BLaER1 (cell line): ENCODE measurements around the gene OR2D2.
"Not testable (repeated sequence)": the region's sequence is repeated elsewhere in the genome, so short reads cannot be mapped to it uniquely, and the experiment has no call there.

Experiments
- H3K27ac ChIP-seq: shearing (Covaris generic); formaldehyde crosslinking; 2 replicates; pipeline ENCODE4 v1.8.1; 2022
- H3K27me3 ChIP-seq: shearing (Covaris generic); formaldehyde crosslinking; 2 replicates; pipeline ENCODE4 v1.8.1; 2022
- H3K36me3 ChIP-seq: shearing (Covaris generic); formaldehyde crosslinking; 2 replicates; pipeline ENCODE4 v1.8.1; 2022
- H3K4me1 ChIP-seq: shearing (Covaris generic); formaldehyde crosslinking; 2 replicates; pipeline ENCODE4 v1.8.1; 2022
- H3K4me2 ChIP-seq: shearing (Covaris generic); formaldehyde crosslinking; 2 replicates; pipeline ENCODE4 v1.8.1; 2022
- H3K4me3 ChIP-seq: shearing (Covaris generic); formaldehyde crosslinking; 2 replicates; pipeline ENCODE4 v1.8.1; 2022
- H3K9ac ChIP-seq: shearing (Covaris generic); formaldehyde crosslinking; 2 replicates; pipeline ENCODE4 v1.8.1; 2022
- H3K9me3 ChIP-seq: shearing (Covaris generic); formaldehyde crosslinking; 2 replicates; pipeline ENCODE4 v1.8.1; 2022
- H4K20me1 ChIP-seq: shearing (Covaris generic); formaldehyde crosslinking; 2 replicates; pipeline ENCODE4 v1.8.1; 2022
- Cebpa-rat ChIP-seq: shearing (Covaris generic); IDR thresholded peaks from 2 replicates; pipeline ENCODE4 v1.8.1; 2022

Gene OR2D2

DNA sequence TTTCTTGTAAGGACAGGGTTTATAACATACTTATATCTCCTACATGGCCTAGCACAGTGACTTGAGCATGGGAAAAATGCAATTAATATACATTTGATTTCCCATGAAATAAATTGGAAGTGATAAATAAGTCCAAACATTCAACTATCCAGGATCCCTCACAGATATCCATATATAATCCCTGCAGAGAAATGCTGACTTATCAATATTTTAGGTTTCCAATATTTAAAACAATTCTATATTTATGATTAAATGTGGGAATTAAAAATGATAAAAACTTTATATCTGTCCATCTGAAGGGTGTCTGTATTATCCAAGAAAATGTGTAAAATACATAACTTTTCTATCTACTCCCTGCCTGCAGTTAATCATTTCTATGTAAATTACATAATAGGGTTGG lies 9.5 kb downstream of the OR2D2 start:
- Histone ChIP-seq H3K27ac (no peak overlapping the region), H3K9ac (no peak overlapping the region), H3K27me3 (no peaks in the 10 kb centered on the region), H3K4me3 (no peak overlapping the region), H3K9me3 (no peaks in the 10 kb centered on the region), H3K4me1 (no peaks in the 10 kb centered on the region), H3K4me2 (no peak overlapping the region), H4K20me1 (no peaks in the 10 kb centered on the region), H3K36me3 (no peaks in the 10 kb centered on the region)
- TF ChIP-seq Cebpa-rat = no peak

DNA sequence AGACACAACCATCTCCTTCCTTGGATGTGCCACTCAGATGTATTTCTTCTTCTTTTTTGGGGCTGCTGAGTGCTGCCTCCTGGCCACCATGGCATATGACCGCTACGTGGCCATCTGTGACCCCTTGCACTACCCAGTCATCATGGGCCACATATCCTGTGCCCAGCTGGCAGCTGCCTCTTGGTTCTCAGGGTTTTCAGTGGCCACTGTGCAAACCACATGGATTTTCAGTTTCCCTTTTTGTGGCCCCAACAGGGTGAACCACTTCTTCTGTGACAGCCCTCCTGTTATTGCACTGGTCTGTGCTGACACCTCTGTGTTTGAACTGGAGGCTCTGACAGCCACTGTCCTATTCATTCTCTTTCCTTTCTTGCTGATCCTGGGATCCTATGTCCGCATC lies 15.4 kb downstream of the OR2D2 start:
- Histone ChIP-seq H3K4me3 (no peak overlapping the region), H4K20me1 (no peaks in the 10 kb centered on the region), H3K9ac (no peak overlapping the region), H3K4me1 (no peaks in the 10 kb centered on the region), H3K27me3 (no peaks in the 10 kb centered on the region), H3K27ac (no peak overlapping the region), H3K36me3 (no peaks in the 10 kb centered on the region), H3K9me3 (peaks cover 9% of the 10 kb centered on the region), H3K4me2 (no peak overlapping the region)
- TF ChIP-seq Cebpa-rat = no peak

GRCh38 chr11:6876325-6876724 lies 16.0 kb downstream of the OR2D2 start, which contains the start of gene OR10A4:
Gene OR10A4 (plus strand): TSS chr11:6876625. CDS start chr11:6876648, 23 bp downstream.
- no peaks in the 10 kb centered on the region for H3K27me3 ChIP-seq
- peaks cover 9% of the 10 kb centered on the region for H3K9me3 ChIP-seq
- no peak within 1 kb of the TSS for H3K4me3 ChIP-seq
- H3K4me1 ChIP-seq = no peaks in the 10 kb centered on the region
- H3K4me2 ChIP-seq = no peak within 1 kb of the TSS
- H3K9ac ChIP-seq = no peak within 1 kb of the TSS
- H3K36me3 ChIP-seq = no peaks in the 10 kb centered on the region
- H4K20me1 ChIP-seq = no peaks in the 10 kb centered on the region
- no peak for TF ChIP-seq Cebpa-rat
- H3K27ac ChIP-seq = no peak within 1 kb of the TSS

- Histone ChIP-seq H3K4me3 (no peak overlapping the region), H4K20me1 (no peaks in the 10 kb centered on the region), H3K9me3 (peaks cover 9% of the 10 kb centered on the region), H3K9ac (no peak overlapping the region), H3K27me3 (no peaks in the 10 kb centered on the region), H3K36me3 (no peaks in the 10 kb centered on the region), H3K4me1 (no peaks in the 10 kb centered on the region), H3K4me2 (no peak overlapping the region), H3K27ac (no peak overlapping the region)
- TF ChIP-seq Cebpa-rat = no peak
Measured at GRCh38 chr11:6875761-6876160, 16.5 kb downstream of the OR2D2 start.

DNA sequence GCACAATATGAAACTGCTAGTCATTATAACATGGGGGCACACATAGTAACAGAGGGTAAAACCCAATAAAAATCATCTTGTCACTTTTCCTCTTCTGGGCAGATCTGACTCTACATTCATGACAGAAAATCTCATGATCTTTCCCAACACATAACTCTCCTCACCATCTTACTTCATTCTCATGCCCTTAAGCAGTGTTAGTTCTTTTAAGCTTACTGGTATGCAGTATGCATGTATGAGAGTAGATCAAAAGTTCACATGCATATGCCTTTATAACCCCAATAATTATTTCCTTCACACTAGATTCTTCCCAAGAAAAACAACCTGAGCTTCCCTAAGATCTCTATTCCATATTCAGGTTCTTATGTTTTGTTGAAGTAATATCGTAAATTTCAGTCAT lies 21.0 kb downstream of the OR2D2 start:
- H3K27ac ChIP-seq = no peak overlapping the region
- H3K36me3 ChIP-seq = no peaks in the 10 kb centered on the region
- no peak overlapping the region for H3K4me3 ChIP-seq
- no peak overlapping the region for H3K4me2 ChIP-seq
- no peaks in the 10 kb centered on the region for H3K4me1 ChIP-seq
- no peak overlapping the region for H3K9ac ChIP-seq
- H4K20me1 ChIP-seq = no peaks in the 10 kb centered on the region
- no peaks in the 10 kb centered on the region for H3K27me3 ChIP-seq
- no peaks in the 10 kb centered on the region for H3K9me3 ChIP-seq
- TF ChIP-seq Cebpa-rat = no peak

DNA sequence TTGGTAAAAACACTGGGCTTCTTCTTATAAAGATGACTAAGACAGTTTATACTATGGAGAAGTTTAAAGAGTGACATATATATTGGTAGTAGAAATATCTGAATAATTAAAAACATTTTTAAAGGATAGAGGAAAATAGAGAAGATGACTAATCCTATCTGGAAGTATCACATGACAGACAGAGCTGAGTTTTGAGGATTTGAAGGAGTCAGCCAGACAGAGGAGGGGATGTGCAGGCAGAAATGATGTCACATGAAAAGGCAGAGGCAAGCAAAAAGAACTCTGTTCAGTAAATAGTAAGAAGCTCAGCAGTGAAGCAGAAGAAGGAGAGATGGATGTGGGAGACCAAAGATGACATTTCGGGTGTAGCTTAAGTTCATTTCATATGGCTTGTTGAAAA lies 27.9 kb downstream of the OR2D2 start:
- Histone ChIP-seq H3K9me3 (no peaks in the 10 kb centered on the region), H3K27ac (no peak overlapping the region), H3K9ac (no peak overlapping the region), H3K36me3 (no peaks in the 10 kb centered on the region), H3K4me2 (no peak overlapping the region), H3K27me3 (no peaks in the 10 kb centered on the region), H3K4me1 (no peaks in the 10 kb centered on the region), H4K20me1 (no peaks in the 10 kb centered on the region), H3K4me3 (no peak overlapping the region)
- no peak for TF ChIP-seq Cebpa-rat

GRCh38 chr11:6862961-6863360 lies 29.3 kb downstream of the OR2D2 start, which contains the start of gene OR10A2:
Gene OR10A2 (plus strand): TSS chr11:6863057. CDS start chr11:6869755, 6,698 bp downstream.
- no peaks in the 10 kb centered on the region for H3K4me1 ChIP-seq
- H3K27ac ChIP-seq = no peak within 1 kb of the TSS

GRCh38 chr11:6856871-6857270 lies 35.4 kb downstream of the OR2D2 start:
- TF ChIP-seq Cebpa-rat = no peak
- no peak overlapping the region for H3K27ac ChIP-seq
- H3K9ac ChIP-seq = no peak overlapping the region
- no peak overlapping the region for H3K4me3 ChIP-seq
- H3K4me2 ChIP-seq = no peak overlapping the region
- H3K4me1 ChIP-seq = no peaks in the 10 kb centered on the region
- no peaks in the 10 kb centered on the region for H3K27me3 ChIP-seq
- H3K9me3 ChIP-seq = peaks cover 9% of the 10 kb centered on the region; the same call in 1 of the 2 replicates
- no peaks in the 10 kb centered on the region for H4K20me1 ChIP-seq
- no peaks in the 10 kb centered on the region for H3K36me3 ChIP-seq

More at GRCh38 chr11:6862961-6863360, 29.3 kb downstream of the OR2D2 start, which contains the start of gene OR10A2:
- Histone ChIP-seq H3K36me3 (no peaks in the 10 kb centered on the region), H3K9ac (no peak within 1 kb of the TSS), H3K4me3 (no peak within 1 kb of the TSS), H4K20me1 (no peaks in the 10 kb centered on the region), H3K9me3 (no peaks in the 10 kb centered on the region), H3K27me3 (no peaks in the 10 kb centered on the region), H3K4me2 (no peak within 1 kb of the TSS)
- TF ChIP-seq Cebpa-rat = no peak

DNA sequence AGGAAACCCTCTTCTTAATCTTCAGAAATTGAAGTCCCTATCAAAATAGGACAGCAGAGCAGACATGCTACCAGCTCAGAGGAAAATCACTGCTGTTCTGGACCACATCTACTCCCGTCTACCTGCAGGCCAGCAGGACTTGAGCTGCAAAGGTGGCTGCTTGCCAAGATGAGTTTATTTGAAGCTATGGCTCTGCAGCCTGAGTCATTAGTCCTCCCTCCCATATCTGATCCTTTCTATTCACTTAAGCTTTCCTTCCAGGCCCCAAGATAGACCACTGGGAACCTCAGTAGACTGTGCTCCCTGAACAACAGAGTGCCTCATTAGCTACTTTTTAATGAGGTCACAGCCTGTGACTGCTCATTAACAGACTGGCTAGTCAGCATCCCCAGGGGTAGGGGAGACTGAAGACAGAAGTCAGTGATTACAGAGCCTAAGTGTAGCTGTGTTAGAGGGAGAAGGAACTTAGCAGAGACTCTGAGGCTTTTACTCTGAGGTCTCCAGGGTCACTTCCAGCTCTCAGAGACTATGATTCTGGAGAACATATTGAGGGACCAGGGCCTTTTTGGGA lies 36.2 kb downstream of the OR2D2 start:
- Histone ChIP-seq H3K9me3 (peaks cover 12% of the 10 kb centered on the region; the same call in 1 of the 2 replicates), H3K27ac (no peak overlapping the region), H3K4me1 (no peaks in the 10 kb centered on the region), H3K27me3 (no peaks in the 10 kb centered on the region), H3K9ac (no peak overlapping the region), H3K4me2 (no peak overlapping the region), H4K20me1 (no peaks in the 10 kb centered on the region), H3K4me3 (no peak overlapping the region), H3K36me3 (no peaks in the 10 kb centered on the region)
- TF ChIP-seq Cebpa-rat = no peak

DNA sequence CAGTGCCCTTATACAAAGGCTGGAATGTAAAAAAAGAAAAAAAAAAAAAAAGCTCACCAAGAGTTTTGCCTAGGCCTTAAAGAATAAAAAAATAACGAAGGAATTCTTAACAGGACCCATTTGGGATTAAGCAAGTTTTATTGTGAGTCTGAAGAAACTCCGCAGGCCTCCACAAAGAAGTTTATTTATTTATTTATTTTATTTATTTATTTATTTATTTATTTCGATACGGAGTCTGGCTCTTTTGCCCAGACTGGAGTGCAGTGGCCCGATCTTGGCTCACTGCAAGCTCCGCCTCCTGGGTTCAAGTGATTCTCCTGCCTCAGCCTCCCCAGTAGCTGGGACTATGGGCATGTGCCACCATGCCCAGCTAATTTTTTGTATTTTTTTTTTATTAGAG lies 37.5 kb downstream of the OR2D2 start:
- not testable (repeated sequence) for H3K4me2 ChIP-seq, H3K4me3 ChIP-seq, H3K27ac ChIP-seq, H3K36me3 ChIP-seq, H3K9ac ChIP-seq, H3K27me3 ChIP-seq, H4K20me1 ChIP-seq, H3K4me1 ChIP-seq
- H3K9me3 ChIP-seq = peaks cover 12% of the 10 kb centered on the region; the same call in 1 of the 2 replicates

GRCh38 chr11:6850526-6850925 lies 41.8 kb downstream of the OR2D2 start:
- no peak for TF ChIP-seq Cebpa-rat
- Histone ChIP-seq H3K4me2 (no peak overlapping the region), H3K27ac (no peak overlapping the region), H3K9ac (no peak overlapping the region), H3K4me1 (no peaks in the 10 kb centered on the region), H3K4me3 (no peak overlapping the region), H3K9me3 (peaks cover 12% of the 10 kb centered on the region; the same call in 1 of the 2 replicates), H3K36me3 (no peaks in the 10 kb centered on the region), H4K20me1 (no peaks in the 10 kb centered on the region), H3K27me3 (no peaks in the 10 kb centered on the region)
